HUDEP-2 (cell line): ENCODE measurements around the gene BLMH.
"Not testable (repeated sequence)": the region's sequence is repeated elsewhere in the genome, so short reads cannot be mapped to it uniquely, and the experiment has no call there.

Experiments used
- DNase-seq, 76 experiments: peaks; one replicate each; lab custom pipeline; 2025; ENCODE audit not compliant: unreplicated experiment in 76 of 76; lab: John Stamatoyannopoulos, UW

BLMH gene

GRCh38 chr17:30232015-30232823 is 59.5 kb downstream of the BLMH start:
- DNase-seq, result no peak

GRCh38 chr17:30230596-30231125 is 61.1 kb downstream of the BLMH start:
- no peak for DNase-seq

- DNase-seq, result not testable (repeated sequence)
These were observed 61.7 kb downstream of the BLMH start for GRCh38 chr17:30230009-30230408.

- DNase-seq, result no peak
These were observed 62.7 kb downstream of the BLMH start for GRCh38 chr17:30229012-30229411.

DNA sequence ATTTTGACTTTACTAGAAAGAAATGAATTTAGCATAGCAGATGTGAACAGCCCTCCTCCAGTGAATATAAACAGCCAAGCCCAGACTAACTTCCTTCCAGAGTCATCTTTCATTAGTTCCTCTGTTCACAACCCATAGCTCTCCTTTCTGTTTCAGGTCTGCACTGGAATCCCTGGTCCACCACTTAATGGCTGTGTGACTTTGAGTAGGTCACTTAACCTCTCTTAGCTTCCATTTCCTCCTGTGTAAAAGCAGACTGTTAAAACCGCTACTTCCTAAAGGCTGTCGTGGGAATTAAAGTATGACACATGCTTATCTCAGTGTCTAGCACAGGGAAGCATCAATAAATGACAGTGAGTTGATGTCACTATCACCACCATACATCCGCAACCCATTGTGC is 63.7 kb downstream of the BLMH start:
- DNase-seq, result no peak

DNA sequence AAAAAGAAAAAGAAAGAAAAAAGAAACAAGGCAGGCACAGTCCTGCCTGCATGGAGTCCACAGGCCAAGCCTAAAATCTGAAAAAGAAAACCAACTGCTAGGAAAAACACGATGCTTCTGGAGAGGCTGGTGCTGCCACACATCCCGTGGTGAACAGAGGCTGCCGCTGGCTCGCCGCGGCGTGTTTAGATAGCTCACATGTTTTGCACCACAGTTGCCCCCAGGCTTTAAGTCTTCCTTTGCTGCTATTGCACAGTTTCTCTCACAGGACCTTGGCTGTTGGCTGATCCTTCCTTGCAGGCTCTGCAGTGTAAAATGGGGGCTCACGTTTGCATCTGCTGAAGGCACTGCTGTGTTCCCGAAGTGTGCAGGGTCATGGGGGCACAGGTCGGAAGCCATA is 64.9 kb downstream of the BLMH start:
- no peak for DNase-seq

DNA sequence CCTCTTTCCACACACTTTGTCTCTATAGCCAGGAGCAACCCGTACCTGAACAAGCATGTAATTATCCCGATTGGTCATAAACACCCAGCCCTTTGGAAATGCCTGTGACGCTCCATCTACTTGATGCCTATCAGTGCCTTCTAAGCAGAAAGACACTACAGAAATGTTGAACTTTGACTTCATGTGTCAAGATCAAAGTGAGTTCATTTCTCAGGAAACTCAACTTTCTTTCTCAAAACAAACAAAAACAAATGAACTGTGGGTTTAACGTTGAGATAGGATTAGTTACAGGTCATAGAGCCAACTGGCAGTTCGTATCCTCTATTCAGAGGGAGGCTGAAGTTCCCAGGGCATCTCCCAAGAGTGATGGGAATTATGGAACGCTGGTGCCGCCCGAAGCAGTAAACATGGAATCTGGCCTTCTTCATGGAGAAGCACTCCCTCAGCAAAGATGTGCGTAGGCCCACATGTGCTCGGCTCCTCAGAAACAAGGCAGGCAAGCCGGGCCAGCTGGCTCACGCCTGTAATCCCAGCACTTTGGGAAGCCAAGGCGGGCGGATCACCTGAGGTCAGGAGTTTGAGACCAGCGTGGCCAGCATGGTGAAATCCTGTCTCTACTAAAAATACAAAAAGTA is 65.7 kb downstream of the BLMH start:
- no peak for DNase-seq

DNA sequence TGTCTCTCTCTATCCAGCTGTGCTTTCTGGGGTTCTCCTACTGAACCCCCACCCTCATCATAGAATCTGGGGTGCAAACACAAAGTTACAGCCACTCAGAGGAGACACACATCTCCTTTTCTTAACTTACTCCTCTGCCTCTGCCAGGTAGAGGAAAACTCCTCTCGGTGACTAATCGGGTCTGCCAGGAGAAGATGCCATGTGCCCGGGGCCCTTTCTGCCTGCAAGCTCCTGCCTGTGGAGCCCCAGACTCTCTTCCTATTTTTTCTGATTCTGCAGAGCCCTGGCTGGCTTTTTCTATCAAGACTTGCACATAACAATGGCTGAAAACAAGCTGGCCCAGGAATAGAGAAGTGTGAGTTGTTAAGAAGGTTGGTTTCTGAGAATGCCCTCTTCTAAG is 66.6 kb downstream of the BLMH start:
- DNase-seq, result no peak

- DNase-seq, result no peak
These were observed 67.3 kb downstream of the BLMH start for GRCh38 chr17:30224419-30224960.

- DNase-seq, result no peak
These were observed 69.0 kb downstream of the BLMH start for GRCh38 chr17:30222721-30223175.

GRCh38 chr17:30222251-30222650 is 69.5 kb downstream of the BLMH start:
- DNase-seq, result no peak

- no peak for DNase-seq
These were observed 70.4 kb downstream of the BLMH start for GRCh38 chr17:30221346-30221745.

DNA sequence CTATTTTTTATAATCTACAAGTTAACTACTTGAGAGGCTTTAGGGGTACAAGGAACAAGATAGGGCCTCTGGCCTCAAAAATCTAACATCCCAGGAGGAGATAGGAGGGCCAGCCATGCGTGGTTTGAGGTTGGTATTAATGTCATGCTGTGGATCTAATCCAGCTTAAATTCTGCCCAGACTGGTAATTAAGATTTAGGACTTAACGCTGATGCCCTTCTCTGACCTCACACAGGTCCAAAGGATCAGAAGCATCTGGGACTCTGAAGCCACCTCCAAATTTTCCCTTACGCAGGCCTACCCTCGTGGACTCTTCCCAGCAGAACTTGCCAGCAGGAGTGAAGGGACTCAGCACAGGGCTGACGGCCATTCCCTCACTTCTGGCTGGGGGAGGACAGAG is 71.3 kb downstream of the BLMH start:
- DNase-seq, result no peak

- DNase-seq, result no peak
These were observed 71.9 kb downstream of the BLMH start for GRCh38 chr17:30219833-30220232.

GRCh38 chr17:30219315-30219714 is 72.4 kb downstream of the BLMH start:
- no peak for DNase-seq

DNA sequence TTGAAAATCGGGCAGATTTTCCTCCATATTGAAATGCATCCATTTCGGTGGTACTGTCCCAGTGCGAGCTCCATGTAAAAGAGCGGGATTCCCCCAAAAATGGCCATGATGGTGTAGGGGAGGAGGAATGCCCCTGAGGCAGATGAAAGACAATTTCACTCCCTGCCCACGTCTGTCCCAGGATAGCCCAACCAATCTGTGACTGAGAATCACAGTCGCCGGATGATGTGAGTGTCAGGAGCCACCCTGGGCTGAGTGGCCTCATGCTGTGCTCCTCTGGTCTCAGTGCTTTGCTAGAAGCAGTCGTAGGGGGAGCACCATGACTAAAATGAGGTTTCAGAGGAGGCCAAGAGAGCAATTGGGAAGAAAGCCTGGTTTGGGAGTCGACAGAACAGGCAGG is 72.9 kb downstream of the BLMH start:
- no peak for DNase-seq

GRCh38 chr17:30217746-30218245 is 73.9 kb downstream of the BLMH start:
- no peak for DNase-seq

DNA sequence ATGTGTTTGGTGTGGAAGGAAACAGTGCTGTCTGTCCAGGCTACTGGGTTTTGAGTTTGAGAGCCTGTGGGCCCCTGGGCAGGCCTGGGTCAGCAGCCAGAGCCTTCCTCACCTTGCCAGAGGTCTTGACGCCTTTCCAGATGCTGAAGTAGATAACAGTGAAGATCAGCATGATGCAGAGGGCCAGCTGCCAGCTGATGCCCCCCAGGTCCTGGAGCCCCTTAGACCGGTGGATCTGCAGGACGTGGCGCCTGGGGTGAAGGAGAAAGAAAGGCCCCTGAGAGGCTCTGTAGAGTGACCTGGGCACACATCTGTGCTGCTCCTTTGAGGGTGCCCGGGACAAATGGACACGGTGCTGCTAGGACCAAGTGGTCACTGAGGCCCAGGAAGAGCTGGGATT is 74.7 kb downstream of the BLMH start:
- DNase-seq, result no peak

- DNase-seq, result no peak
These were observed 79.0 kb downstream of the BLMH start for GRCh38 chr17:30212750-30213149.

GRCh38 chr17:30211371-30211770 is 80.4 kb downstream of the BLMH start:
- no peak for DNase-seq

GRCh38 chr17:30210901-30211300 is 80.8 kb downstream of the BLMH start:
- no peak for DNase-seq

GRCh38 chr17:30210366-30210765 is 81.4 kb downstream of the BLMH start:
- DNase-seq, result no peak
